ENCODE data around the gene TRIM71. TPM values are rescaled to one million over a fixed set of nuclear protein-coding genes. Genes with fewer than 3 reads are reported as not detected.

The TRIM71 gene
- polyA plus RNA-seq, 1 donor (not counting 4 experiments of a cell fraction or from before 2014, with no cell fraction given) = not detected

- no peak overlapping the region for H3K4me2 ChIP-seq (ENCODE audit: control insufficient read depth, extremely low read depth, insufficient read depth, low read depth, low read length)
- peaks cover 6% of the 10 kb centered on the region for H3K27me3 ChIP-seq (ENCODE audit: control insufficient read depth, extremely low read depth, insufficient read depth, low read length)
- H3K9ac ChIP-seq (ENCODE audit: control insufficient read depth, extremely low read depth, insufficient read depth, low read length) = no peak overlapping the region
- dilution Hi-C loops (cut with MboI; ENCODE audit: extremely low pct_ligation_motif_present, low sequenced_read_pairs) = no loop called here
- no peak for DNase-seq (ENCODE audit: low read depth, low spot score)
- H3K4me1 ChIP-seq (ENCODE audit: control insufficient read depth, extremely low read depth, insufficient read depth, low read length) = no peaks in the 10 kb centered on the region
- no peak overlapping the region for H3K4me3 ChIP-seq (ENCODE audit: control insufficient read depth in 2 of 3, extremely low read depth in 1 of 3, insufficient read depth in 2 of 3, low read depth in 1 of 3, low read length in 3 of 3)
- H3K79me2 ChIP-seq (ENCODE audit: control insufficient read depth, insufficient read depth, low read length) = no peaks in the 10 kb centered on the region
- no peak overlapping the region for H3K27ac ChIP-seq (ENCODE audit: control insufficient read depth, insufficient read depth, low read length)
- H3K36me3 ChIP-seq (ENCODE audit: control insufficient read depth in 2 of 2, extremely low read depth in 1 of 2, insufficient read depth in 2 of 2, low read length in 2 of 2) = no peaks in the 10 kb centered on the region
- FAIRE-seq = no peak
- no peak for TF ChIP-seq EZH2 (IDR thresholded peaks at IDR 0.05; ENCODE audit: low read length)
- TF ChIP-seq CTCF (optimal IDR thresholded peaks at IDR 0.05 in 1 of 3, IDR thresholded peaks at IDR 0.05 in 1 of 3, conservative IDR thresholded peaks at IDR 0.05 in 1 of 3; ENCODE audit: extremely low read depth in 1 of 3, insufficient read depth in 2 of 3, low read length in 3 of 3) = no peak
- no peaks in the 10 kb centered on the region for H4K20me1 ChIP-seq (ENCODE audit: control insufficient read depth, extremely low read depth, insufficient read depth, low read length)
- no peak overlapping the region for H2AFZ ChIP-seq (ENCODE audit: control insufficient read depth, low read length)
- no peaks in the 10 kb centered on the region for H3K9me3 ChIP-seq (ENCODE audit: control insufficient read depth, low read depth, low read length)
- H3K9me1 ChIP-seq (ENCODE audit: control insufficient read depth, extremely low read depth, insufficient read depth, low read length) = no peaks in the 10 kb centered on the region
These were observed 25.9 kb downstream of the TRIM71 start for GRCh38 chr3:32843510-32844321.

- Histone ChIP-seq H3K36me3 (ENCODE audit: control insufficient read depth in 2 of 2, extremely low read depth in 1 of 2, insufficient read depth in 2 of 2, low read length in 2 of 2) (no peaks in the 10 kb centered on the region), H3K9ac (ENCODE audit: control insufficient read depth, extremely low read depth, insufficient read depth, low read length) (no peak overlapping the region), H2AFZ (ENCODE audit: control insufficient read depth, low read length) (no peak overlapping the region), H3K4me1 (ENCODE audit: control insufficient read depth, extremely low read depth, insufficient read depth, low read length) (no peaks in the 10 kb centered on the region), H3K9me1 (ENCODE audit: control insufficient read depth, extremely low read depth, insufficient read depth, low read length) (no peaks in the 10 kb centered on the region), H3K4me3 (ENCODE audit: control insufficient read depth in 2 of 3, extremely low read depth in 1 of 3, insufficient read depth in 2 of 3, low read depth in 1 of 3, low read length in 3 of 3) (no peak overlapping the region), H4K20me1 (ENCODE audit: control insufficient read depth, extremely low read depth, insufficient read depth, low read length) (no peaks in the 10 kb centered on the region), H3K79me2 (ENCODE audit: control insufficient read depth, insufficient read depth, low read length) (no peaks in the 10 kb centered on the region), H3K27me3 (ENCODE audit: control insufficient read depth, extremely low read depth, insufficient read depth, low read length) (peaks cover 6% of the 10 kb centered on the region), H3K27ac (ENCODE audit: control insufficient read depth, insufficient read depth, low read length) (no peak overlapping the region), H3K4me2 (ENCODE audit: control insufficient read depth, extremely low read depth, insufficient read depth, low read depth, low read length) (no peak overlapping the region), H3K9me3 (ENCODE audit: control insufficient read depth, low read depth, low read length) (no peaks in the 10 kb centered on the region)
- dilution Hi-C loops (cut with MboI; ENCODE audit: extremely low pct_ligation_motif_present, low sequenced_read_pairs) = no loop called here
- FAIRE-seq (no peak), DNase-seq (ENCODE audit: low read depth, low spot score) (no peak)
- TF ChIP-seq CTCF (optimal IDR thresholded peaks at IDR 0.05 in 1 of 3, IDR thresholded peaks at IDR 0.05 in 1 of 3, conservative IDR thresholded peaks at IDR 0.05 in 1 of 3; ENCODE audit: extremely low read depth in 1 of 3, insufficient read depth in 2 of 3, low read length in 3 of 3) (no peak), EZH2 (IDR thresholded peaks at IDR 0.05; ENCODE audit: low read length) (no peak)
These were observed 26.5 kb downstream of the TRIM71 start for GRCh38 chr3:32844322-32844654.

Data from keratinocyte (primary cell).